Smooth muscle cell of the umbilical artery (primary cell): ENCODE results near the gene IER3. TPM values are rescaled to one million over a fixed set of nuclear protein-coding genes. Genes with fewer than 3 reads are reported as not detected.

Source experiments
- total RNA-seq: library from RNA; depleted of rRNA; stranded (reverse); fragments of >200 nt; gene quantifications from 2 replicates; pipeline ENCODE4 v1.2.3, GENCODE V29; 2014

The IER3 gene, protein sequence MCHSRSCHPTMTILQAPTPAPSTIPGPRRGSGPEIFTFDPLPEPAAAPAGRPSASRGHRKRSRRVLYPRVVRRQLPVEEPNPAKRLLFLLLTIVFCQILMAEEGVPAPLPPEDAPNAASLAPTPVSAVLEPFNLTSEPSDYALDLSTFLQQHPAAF
- total RNA-seq, result 95.7 and 164 TPM in 2 replicates

DNA sequence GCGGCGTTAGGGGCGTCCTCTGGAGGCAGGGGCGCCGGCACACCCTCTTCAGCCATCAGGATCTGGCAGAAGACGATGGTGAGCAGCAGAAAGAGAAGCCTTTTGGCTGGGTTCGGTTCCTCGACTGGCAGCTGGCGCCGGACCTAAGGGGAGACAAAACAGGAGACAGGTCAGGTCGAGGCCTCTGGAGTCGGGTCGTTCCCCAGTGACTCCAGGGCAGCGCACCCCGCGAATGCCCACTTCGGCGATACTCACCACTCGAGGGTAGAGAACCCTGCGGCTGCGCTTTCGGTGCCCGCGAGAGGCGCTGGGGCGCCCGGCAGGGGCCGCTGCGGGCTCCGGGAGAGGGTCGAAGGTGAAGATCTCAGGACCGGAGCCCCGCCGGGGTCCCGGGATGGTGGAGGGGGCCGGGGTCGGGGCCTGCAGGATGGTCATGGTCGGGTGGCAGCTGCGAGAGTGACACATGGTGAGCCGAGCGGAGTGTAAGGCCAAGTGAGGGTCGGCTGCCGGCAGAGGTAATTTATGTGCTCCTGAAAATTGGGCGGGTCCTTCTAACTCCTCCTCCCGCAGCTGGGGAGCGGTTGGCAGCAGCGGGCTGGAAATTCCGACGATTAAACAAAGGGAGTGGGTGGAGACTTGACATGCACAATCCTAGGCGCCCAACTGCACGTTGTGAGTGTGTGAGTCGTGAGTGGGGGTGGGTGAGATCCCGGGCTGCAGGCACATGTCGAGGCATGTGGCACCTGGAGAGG, at the start of gene IER3:
IER3 (minus strand) TSS at position 494 of the 752 bp plus-strand sequence; CDS start at position 465, 29 bp downstream.

GRCh38 chr6:30742316-30743098, 1.8 kb downstream of the IER3 start, which contains the start of gene FLOT1:
TSS of gene FLOT1 (minus strand) at chr6:30742687. CDS start at chr6:30742189, 498 bp downstream.

GRCh38 chr6:30719791-30720737, 24.3 kb downstream of the IER3 start, which contains the start of gene TUBB:
TSS of gene TUBB (plus strand) at chr6:30720352. CDS start at chr6:30720507, 155 bp downstream.

DNA sequence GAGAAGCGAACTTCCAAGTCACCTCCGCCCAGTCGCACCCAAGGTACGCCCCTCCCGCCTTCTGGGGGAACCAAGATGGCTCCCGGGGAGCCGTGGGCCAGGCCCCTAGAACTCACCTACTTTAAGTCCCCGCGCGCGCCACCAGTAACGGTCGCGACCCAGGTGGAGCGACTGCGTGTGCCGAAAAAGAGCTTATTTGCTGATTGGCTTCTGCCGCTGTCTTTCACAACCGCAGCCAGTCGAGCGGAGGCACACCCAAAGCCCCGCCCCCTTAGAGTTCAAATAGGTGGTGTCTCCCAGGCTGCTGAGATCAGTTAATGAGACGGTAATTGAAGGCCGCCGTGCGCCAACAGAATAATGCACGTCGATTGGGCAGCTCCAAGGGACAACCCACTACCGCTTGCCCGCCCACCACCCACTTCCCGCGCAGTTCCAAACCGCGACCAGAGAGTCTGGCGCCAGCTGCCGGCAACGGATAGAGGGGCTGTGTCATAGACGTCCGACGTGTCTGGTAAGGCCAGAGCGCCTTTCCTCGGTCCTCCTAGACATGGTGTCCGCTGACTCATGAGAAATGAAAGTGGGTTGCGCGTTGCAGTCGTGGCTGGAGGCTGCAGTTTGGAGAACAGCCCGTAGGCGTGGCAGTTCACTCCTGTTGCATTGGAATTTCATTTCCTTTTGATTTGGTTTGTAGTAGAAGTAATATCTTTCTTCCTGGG, 27.1 kb downstream of the IER3 start, which contains the start of gene MDC1:
MDC1 (minus strand) TSS at position 153 of the 716 bp plus-strand sequence. CDS start 2,106 bp downstream, outside the sequence.

Other genes with a start within 250 kb of the IER3 start
- 40.1 and 48.8 TPM in 2 replicates for gene GNL1, start 188.1 kb downstream of the IER3 start, total RNA-seq
- gene PRR3, start 187.3 kb downstream of the IER3 start, total RNA-seq, result 4.5 and 6.2 TPM in 2 replicates
- 35.9 and 54.6 TPM in 2 replicates for gene ABCF1, start 173.1 kb downstream of the IER3 start, total RNA-seq
- gene PPP1R10, start 127.3 kb downstream of the IER3 start, total RNA-seq, result 17.5 and 24.6 TPM in 2 replicates
- gene MRPS18B, start 126.7 kb downstream of the IER3 start, total RNA-seq, result 26.4 and 28.8 TPM in 2 replicates
- gene ATAT1, start 117.7 kb downstream of the IER3 start, total RNA-seq, result 4.8 and 5.6 TPM in 2 replicates
- gene C6orf136, start 97.4 kb downstream of the IER3 start, total RNA-seq, result 3.0 and 3.2 TPM in 2 replicates
- gene DHX16, start 71.5 kb downstream of the IER3 start, total RNA-seq, result 33.6 and 37.8 TPM in 2 replicates
- gene PPP1R18, start 57.9 kb downstream of the IER3 start, total RNA-seq, result 32.1 and 71.9 TPM in 2 replicates
- 0.59 and 2.2 TPM in 2 replicates for gene NRM, start 53.6 kb downstream of the IER3 start, total RNA-seq
- 4.5 and 13.2 TPM in 2 replicates for gene MDC1, start 27.3 kb downstream of the IER3 start, total RNA-seq
- gene TUBB, start 24.2 kb downstream of the IER3 start, total RNA-seq, result 252 and 681 TPM in 2 replicates
- gene FLOT1, start 1.9 kb downstream of the IER3 start, total RNA-seq, result 72.2 and 90.1 TPM in 2 replicates
- gene DDR1, start 140.0 kb upstream of the IER3 start, total RNA-seq, result 30.9 and 56.6 TPM in 2 replicates
- 12.5 and 16.1 TPM in 2 replicates for gene GTF2H4, start 163.7 kb upstream of the IER3 start, total RNA-seq
- gene VARS2, start 169.7 kb upstream of the IER3 start, total RNA-seq, result 11.6 and 26.8 TPM in 2 replicates
- gene SFTA2, start 187.6 kb upstream of the IER3 start, total RNA-seq, result not detected in 2 replicates
- gene MUCL3, start 196.4 kb upstream of the IER3 start, total RNA-seq, result not detected in 2 replicates
- not detected in 2 replicates for gene MUC21, start 239.2 kb upstream of the IER3 start, total RNA-seq